GM08714 (cell line): ENCODE data around the gene WNT9A.
"Not testable (repeated sequence)": the region's sequence is repeated elsewhere in the genome, so short reads cannot be mapped to it uniquely, and the experiment has no call there.

Source experiments
- H3K4me3 ChIP-seq: fragments of 200-500 bp; sonication (Bioruptor generic); 2 replicates; pipeline ENCODE4 v1.5.1; 2014; ENCODE audit warnings: mild to moderate bottlenecking, low read length, inconsistent platforms
- ZNF274 ChIP-seq: IDR thresholded peaks from 2 replicates; pipeline ENCODE4 v1.6.1; 2012; ENCODE audit warnings: mild to moderate bottlenecking, low read depth, low read length

WNT9A gene

GRCh38 chr1:227918083-227918700 is 29.5 kb downstream of the WNT9A start:
- H3K4me3 ChIP-seq = no peak overlapping the region
- TF ChIP-seq ZNF274 = no peak

GRCh38 chr1:227917081-227917950 is 30.4 kb downstream of the WNT9A start:
- no peak overlapping the region for H3K4me3 ChIP-seq
- TF ChIP-seq ZNF274 = no peak

- TF ChIP-seq ZNF274 = no peak
- H3K4me3 ChIP-seq = no peak overlapping the region
Observed at GRCh38 chr1:227916655-227917054, 31.1 kb downstream of the WNT9A start.

- no peak for TF ChIP-seq ZNF274
- no peak overlapping the region for H3K4me3 ChIP-seq
Observed at GRCh38 chr1:227915564-227916553, 31.9 kb downstream of the WNT9A start.

GRCh38 chr1:227914801-227915563 is 32.8 kb downstream of the WNT9A start:
- no peak overlapping the region for H3K4me3 ChIP-seq
- no peak for TF ChIP-seq ZNF274

- no peak for TF ChIP-seq ZNF274
Observed at GRCh38 chr1:227913764-227914721, 33.7 kb downstream of the WNT9A start.

GRCh38 chr1:227913396-227913763 is 34.4 kb downstream of the WNT9A start:
- TF ChIP-seq ZNF274 = no peak
- no peak overlapping the region for H3K4me3 ChIP-seq

More at GRCh38 chr1:227913764-227914721, 33.7 kb downstream of the WNT9A start:
- H3K4me3 ChIP-seq = no peak overlapping the region

- no peak overlapping the region for H3K4me3 ChIP-seq
- no peak for TF ChIP-seq ZNF274
Observed at GRCh38 chr1:227912866-227913265, 34.9 kb downstream of the WNT9A start.

GRCh38 chr1:227911376-227911775 is 36.4 kb downstream of the WNT9A start:
- no peak overlapping the region for H3K4me3 ChIP-seq
- no peak for TF ChIP-seq ZNF274

- no peak overlapping the region for H3K4me3 ChIP-seq
- TF ChIP-seq ZNF274 = no peak
Observed at GRCh38 chr1:227910511-227911153, 37.1 kb downstream of the WNT9A start.

GRCh38 chr1:227909923-227910328 is 37.8 kb downstream of the WNT9A start:
- not testable (repeated sequence) for H3K4me3 ChIP-seq

- H3K4me3 ChIP-seq = no peak overlapping the region
- no peak for TF ChIP-seq ZNF274
Observed at GRCh38 chr1:227909188-227909587, 38.5 kb downstream of the WNT9A start.
